ENCODE results near the gene API5. TPM values are rescaled to one million over a fixed set of nuclear protein-coding genes. Genes with fewer than 3 reads are reported as not detected.

Gene API5
- total RNA-seq, 4 donors from 2014 or later: 59.0 to 87.2 (median 61.5) TPM

- no peak for TF ChIP-seq CTCF (IDR thresholded peaks at IDR 0.05; ENCODE audit: low read depth)
Observed at GRCh38 chr11:43328482-43328881, 16.7 kb downstream of the API5 start.

- TF ChIP-seq CTCF (IDR thresholded peaks at IDR 0.05; ENCODE audit: low read depth): no peak
Observed at GRCh38 chr11:43341159-43341558, 29.4 kb downstream of the API5 start.

GRCh38 chr11:43354311-43354710 is 42.5 kb downstream of the API5 start:
- no peak for TF ChIP-seq CTCF (IDR thresholded peaks at IDR 0.05; ENCODE audit: low read depth)

GRCh38 chr11:43356336-43356735 is 44.5 kb downstream of the API5 start:
- TF ChIP-seq CTCF (IDR thresholded peaks at IDR 0.05; ENCODE audit: low read depth): no peak

GRCh38 chr11:43358279-43358800 is 46.5 kb downstream of the API5 start:
- TF ChIP-seq CTCF (IDR thresholded peaks at IDR 0.05; ENCODE audit: low read depth): no peak

GRCh38 chr11:43358801-43359421 is 47.1 kb downstream of the API5 start, which contains the start of gene TTC17:
TSS of gene TTC17 (plus strand) at chr11:43358920. CDS start at chr11:43358955, 35 bp downstream.
- TF ChIP-seq CTCF (IDR thresholded peaks at IDR 0.05; ENCODE audit: low read depth): no peak

- TF ChIP-seq CTCF (IDR thresholded peaks at IDR 0.05; ENCODE audit: low read depth): no peak
Observed at GRCh38 chr11:43359422-43359818, 47.6 kb downstream of the API5 start.

Data from subcutaneous adipose tissue (tissue), 4 donors.